Fibroblast of villous mesenchyme (primary cell): ENCODE results near the gene DHX29. TPM values are rescaled to one million over a fixed set of nuclear protein-coding genes. Genes with fewer than 3 reads are reported as not detected.

Experiments
- DNase-seq: peaks from one replicate; pipeline ENCODE4 v3.0.0-alpha.2; 2010; ENCODE audit warnings: low read depth
- H3K4me3 ChIP-seq: 2 replicates; pipeline ENCODE4 v1.5.1; 2011; ENCODE audit warnings: low read depth, mild to moderate bottlenecking, low read length
- CTCF ChIP-seq: IDR thresholded peaks from 2 replicates; pipeline ENCODE4 v1.5.1; 2012; ENCODE audit warnings: low read depth, mild to moderate bottlenecking, low read length; ENCODE audit not compliant: insufficient read depth
- total RNA-seq: library from RNA; depleted of rRNA; stranded (reverse); fragments of >200 nt; gene quantifications from 2 replicates; pipeline ENCODE4 v1.2.3, GENCODE V29; 2012

The DHX29 gene
- total RNA-seq = 36.1 and 43.6 TPM in 2 replicates

- peak; percentile 94 for DNase-seq
- TF ChIP-seq CTCF = no peak
- peak within 1 kb of the TSS; percentile 93 for H3K4me3 ChIP-seq
These were observed at the start of gene DHX29, which contains the start of gene MTREX for GRCh38 chr5:55307383-55308253. Gene DHX29 (minus strand): TSS chr5:55307694. CDS start chr5:55307573, 121 bp downstream. Gene MTREX (plus strand): TSS chr5:55307989. CDS start chr5:55308014, 25 bp downstream.

GRCh38 chr5:55356896-55357295 lies 49.4 kb upstream of the DHX29 start:
- no peak for TF ChIP-seq CTCF
- no peak for DNase-seq
- H3K4me3 ChIP-seq = no peak overlapping the region

- TF ChIP-seq CTCF = no peak
- no peak for DNase-seq
- H3K4me3 ChIP-seq = no peak overlapping the region
These were observed 43.3 kb upstream of the DHX29 start for GRCh38 chr5:55350754-55351153.

GRCh38 chr5:55347786-55348185 lies 40.3 kb upstream of the DHX29 start:
- no peak for DNase-seq
- TF ChIP-seq CTCF = no peak
- H3K4me3 ChIP-seq = no peak overlapping the region

GRCh38 chr5:55345327-55345726 lies 37.8 kb upstream of the DHX29 start:
- no peak for DNase-seq

GRCh38 chr5:55344392-55344992 lies 37.0 kb upstream of the DHX29 start:
- no peak overlapping the region for H3K4me3 ChIP-seq
- TF ChIP-seq CTCF = peak; percentile 86
- peak; percentile 81 for DNase-seq

More at GRCh38 chr5:55345327-55345726, 37.8 kb upstream of the DHX29 start:
- TF ChIP-seq CTCF = no peak
- H3K4me3 ChIP-seq = no peak overlapping the region
